Kidney (tissue), 14 donors: ENCODE results near the gene TIMM10. TPM values are rescaled to one million over a fixed set of nuclear protein-coding genes. Genes with fewer than 3 reads are reported as not detected.
A peak's percentile ranks its signal among the peaks of the same experiment; 100 is the strongest.

Source experiments
- DNase-seq, 5 donors: peaks; one replicate each; pipeline ENCODE4 v3.0.0-alpha.2; 2013 to 2020
- FAIRE-seq: peaks from 2 replicates; lab custom pipeline; 2012; peaks lifted over from hg19 to GRCh38; lab: Jason Lieb, UNC
- H3K27ac ChIP-seq, 2 donors: one replicate each; pipeline ENCODE4 v1.7.0; 2013; ENCODE audit warnings: low read depth in 2 of 2, low read length in 2 of 2, inconsistent platforms in 1 of 2
- H3K27me3 ChIP-seq: one replicate; pipeline ENCODE4 v1.7.1; 2013; ENCODE audit warnings: low read length, inconsistent platforms; ENCODE audit not compliant: control insufficient read depth, insufficient read depth
- H3K36me3 ChIP-seq, 3 donors: one replicate each; pipeline versions ENCODE4 v1.7.0 to v1.7.1; 2013; ENCODE audit warnings: low read length in 3 of 3, control low read depth in 1 of 3, inconsistent platforms in 1 of 3; ENCODE audit not compliant: insufficient read depth in 3 of 3, control insufficient read depth in 2 of 3
- H3K4me1 ChIP-seq, 3 donors: one replicate each; pipeline versions ENCODE4 v1.7.0 to v1.7.1; 2013; ENCODE audit warnings: low read length in 3 of 3, inconsistent platforms in 1 of 3, low read depth in 1 of 3; ENCODE audit not compliant: control insufficient read depth in 2 of 3, insufficient read depth in 2 of 3
- H3K4me3 ChIP-seq, 3 donors: one replicate each; pipeline versions ENCODE4 v1.7.0 to v1.8.1; 2013; ENCODE audit warnings: low read length in 3 of 3, control low read depth in 1 of 3, inconsistent platforms in 1 of 3
- H3K9ac ChIP-seq, 3 donors: one replicate each; pipeline versions ENCODE4 v1.7.0 to v1.7.1; 2013; ENCODE audit warnings: low read length in 3 of 3, control low read depth in 1 of 3, inconsistent platforms in 1 of 3
- H3K9me3 ChIP-seq, 3 donors: one replicate each; pipeline versions ENCODE4 v1.7.0 to v1.7.1; 2013; ENCODE audit warnings: low read length in 3 of 3, control low read depth in 1 of 3, inconsistent platforms in 1 of 3; ENCODE audit not compliant: control insufficient read depth in 2 of 3, insufficient read depth in 1 of 3
- CTCF ChIP-seq: IDR thresholded peaks from 3 replicates; pipeline ENCODE4 v1.5.1; 2012; ENCODE audit warnings: mild to moderate bottlenecking, moderate library complexity, borderline replicate concordance; ENCODE audit not compliant: insufficient read depth; ENCODE audit errors: extremely low read depth
- intact Hi-C: fragments of 100-400 bp; cut with DNase I; formaldehyde crosslinking; loops from one replicate; pipeline ENCODE4 v1.11.1; 2022
- polyA plus RNA-seq: library from polyadenylated mRNA; stranded (reverse); fragments of 350-450 nt; fragmentation: Illumina TruSeq; extraction: RNeasy Lipid Tissue Mini Kit (QIAGEN cat#74804); gene quantifications from one replicate; pipeline ENCODE4 v1.2.3, GENCODE V29; 2014; ENCODE audit warnings: low read depth, low replicate concordance; ENCODE audit not compliant: insufficient read depth
- total RNA-seq: library from RNA; stranded (reverse); fragmentation: NEBNext Ultra II Directional; extraction: Animal tissue kit (Norgen Biotek cat#: 25700); gene quantifications from one replicate; pipeline ENCODE4 v1.2.1, GENCODE V29; 2021
- donor health status: control.
- donor health status: control.
- donor health status: control.
- donor health status: control.
- donor health status: control.
- donor health status: DM: yes; HTN: yes; CAD: no.
- donor health status: Normal renal cell carcinoma (clear cell type).

The TIMM10 gene
- total and polyA plus RNA-seq, 2 donors from 2014 or later = 38.6 to 174 TPM

- Histone ChIP-seq H3K9me3 (no peaks in the 10 kb centered on the region), H3K27me3 (no peaks in the 10 kb centered on the region), H3K4me3 (peak overlapping the region; percentile 91 to 99 (median 99)), H3K36me3 (peaks cover 2 to 6% (median 4%) of the 10 kb centered on the region in 3 donors), H3K9ac (peak overlapping the region; percentile 75 to 96 (median 83)), H3K4me1 (peaks cover 0 to 7% (median 0%) of the 10 kb centered on the region in 3 donors), H3K27ac (peak overlapping the region in 1 of 2 donors; percentile 55)
- DNase-seq (no peak), FAIRE-seq (no peak)
- no peak for TF ChIP-seq CTCF
- intact Hi-C loops = no loop called here
Measured at GRCh38 chr11:57530215-57530595, 349 bp downstream of the TIMM10 start.

- H3K27ac ChIP-seq = no peak overlapping the region
- H3K4me1 ChIP-seq = peaks cover 0 to 7% (median 0%) of the 10 kb centered on the region in 3 donors
- FAIRE-seq (no peak), DNase-seq (no peak)
- H3K36me3 ChIP-seq = peaks cover 2 to 6% (median 4%) of the 10 kb centered on the region in 3 donors
- no peak overlapping the region for H3K9ac ChIP-seq
- H3K4me3 ChIP-seq = no peak overlapping the region
- no peaks in the 10 kb centered on the region for H3K9me3 ChIP-seq
- intact Hi-C loops = loop anchor here (5.0 kb wide), 1 partner anchor 37 kb away; no protein-coding TSS in a partner anchor
- H3K27me3 ChIP-seq = no peaks in the 10 kb centered on the region
- no peak for TF ChIP-seq CTCF
Measured at GRCh38 chr11:57529012-57529411, 1.5 kb downstream of the TIMM10 start.

- Histone ChIP-seq H3K27me3 (no peaks in the 10 kb centered on the region), H3K9ac (no peak overlapping the region), H3K4me1 (peaks cover 0 to 7% (median 0%) of the 10 kb centered on the region in 3 donors), H3K9me3 (no peaks in the 10 kb centered on the region), H3K27ac (no peak overlapping the region), H3K36me3 (peaks cover 2 to 6% (median 4%) of the 10 kb centered on the region in 3 donors), H3K4me3 (no peak overlapping the region)
- intact Hi-C loops = loop anchor here (5.0 kb wide), 1 partner anchor 35 kb away; no protein-coding TSS in a partner anchor
- peak; percentile 93 for TF ChIP-seq CTCF
- FAIRE-seq (peak; percentile 44), DNase-seq (peak in 4 of 5 donors; percentile 69 to 79 (median 74))
Measured at GRCh38 chr11:57527056-57527631, 3.4 kb downstream of the TIMM10 start.
